HCT116 (cell line): Measurements from ENCODE around the gene CDKL2. TPM values are rescaled to one million over a fixed set of nuclear protein-coding genes. Genes with fewer than 3 reads are reported as not detected.

ENCODE experiments used
- ATAC-seq: fragments of 200-7000 bp; cut with Tn5 transposase; 2 replicates; pipeline ENCODE4 v1.9.1; 2020; ENCODE audit warnings: mild to moderate bottlenecking, moderate library complexity
- BruUV-seq: library from RNA; stranded (reverse); fragments of 400-500 nt; replicated peaks from 2 replicates; lab custom pipeline; 2021; lab: Mats Ljungman, UMichigan
- CTCF ChIA-PET: fragments of 300-600 bp; sonication (Branson Sonifier 250); formaldehyde crosslinking; loops from one replicate; lab custom pipeline; 2021; ENCODE audit warnings: antibody characterized with exemption; lab: Charles Lee
- POLR2A ChIA-PET: fragments of 300-600, 350-600 bp; sonication (Branson Sonifier 250); formaldehyde crosslinking; loops from one replicate; lab custom pipeline; 2021; ENCODE audit warnings: antibody characterized with exemption; lab: Charles Lee
- RAD21 ChIA-PET, 2 experiments: fragments of 300-600 bp; sonication (Branson Sonifier 250); formaldehyde crosslinking; loops; one replicate each; lab custom pipeline; 2023; ENCODE audit warnings: low total read pairs in 2 of 2; ENCODE audit not compliant: uncharacterized antibody in 2 of 2, unreplicated experiment in 2 of 2, low non-redundant PET in 1 of 2; lab: Charles Lee
- DNase-seq: peaks from one replicate; pipeline ENCODE4 v3.0.0-alpha.2; 2010; ENCODE audit warnings: low read depth, low spot score
- H2AFZ ChIP-seq: fragments of 200-600 bp; shearing (Covaris generic), sonication (generic); 2 replicates; pipeline ENCODE4 v1.6.1; 2017; ENCODE audit warnings: low read depth, mixed run types, mixed read lengths, antibody characterized with exemption, low read length; ENCODE audit not compliant: poor library complexity, severe bottlenecking
- H3K27ac ChIP-seq: 2 replicates; pipeline ENCODE4 v1.5.1; 2012; ENCODE audit warnings: low read depth, low read length
- H3K27me3 ChIP-seq: fragments of 200-600 bp; sonication (generic); 2 replicates; pipeline ENCODE4 v1.6.1; 2016; ENCODE audit warnings: mixed run types, low read length, mixed read lengths; ENCODE audit not compliant: insufficient read depth
- H3K36me3 ChIP-seq, 2 experiments: fragments of 200-500 bp in 1 of 2; fragments of 200-600 bp in 1 of 2; sonication (Bioruptor generic) in 1 of 2; sonication (generic) in 1 of 2; 2 replicates each; pipeline versions ENCODE4 v1.5.1 to v1.6.1; 2014 to 2016; ENCODE audit warnings: low read length in 2 of 2, inconsistent platforms in 1 of 2, mixed read lengths in 1 of 2, mixed run types in 1 of 2; ENCODE audit not compliant: insufficient read depth in 2 of 2, control insufficient read depth in 1 of 2
- H3K4me1 ChIP-seq, 2 experiments: fragments of 200-600 bp in 1 of 2; sonication (generic) in 1 of 2; 2 replicates each; pipeline versions ENCODE4 v1.5.1 to v1.6.1; 2012 to 2017; ENCODE audit warnings: low read length in 2 of 2, inconsistent platforms in 1 of 2, mild to moderate bottlenecking in 1 of 2, mixed read lengths in 1 of 2, mixed run types in 1 of 2, moderate library complexity in 1 of 2; ENCODE audit not compliant: insufficient read depth in 2 of 2, control insufficient read depth in 1 of 2
- H3K4me2 ChIP-seq: fragments of 200-600 bp; sonication (generic); 2 replicates; pipeline ENCODE4 v1.6.1; 2017; ENCODE audit warnings: mixed run types, low read length, mixed read lengths
- H3K4me3 ChIP-seq, 2 experiments: fragments of 200-600 bp in 1 of 2; sonication (generic) in 1 of 2; replicated peaks in 1 of 2; 2 replicates each; pipeline ENCODE4 v1.5.1; 2011 to 2016; ENCODE audit warnings: low read length in 2 of 2, control low read depth in 1 of 2, low read depth in 1 of 2, mild to moderate bottlenecking in 1 of 2, mixed read lengths in 1 of 2, mixed run types in 1 of 2
- H3K79me2 ChIP-seq: fragments of 200-600 bp; sonication (generic); 2 replicates; pipeline ENCODE4 v1.6.1; 2017; ENCODE audit warnings: mild to moderate bottlenecking, mixed run types, low read length, moderate library complexity, mixed read lengths; ENCODE audit not compliant: insufficient read depth
- H3K9ac ChIP-seq: fragments of 200-600 bp; sonication (generic); 2 replicates; pipeline ENCODE4 v1.6.1; 2016; ENCODE audit warnings: low read length, mixed read lengths
- H3K9me2 ChIP-seq: fragments of 200-600 bp; sonication (generic), shearing (Covaris generic); 2 replicates; pipeline ENCODE4 v1.6.1; 2017; ENCODE audit warnings: mixed run types, mild to moderate bottlenecking, moderate library complexity; ENCODE audit not compliant: insufficient read depth
- H3K9me3 ChIP-seq, 2 experiments: fragments of 200-500 bp in 1 of 2; fragments of 200-600 bp in 1 of 2; sonication (Bioruptor generic) in 1 of 2; sonication (generic) in 1 of 2; 2 replicates each; pipeline ENCODE4 v1.6.1; 2014 to 2017; ENCODE audit warnings: low read length in 2 of 2, mixed read lengths in 2 of 2, inconsistent platforms in 1 of 2, low read depth in 1 of 2, mild to moderate bottlenecking in 1 of 2, mixed run types in 1 of 2, moderate library complexity in 1 of 2; ENCODE audit not compliant: control insufficient read depth in 1 of 2, insufficient read depth in 1 of 2
- H4K20me1 ChIP-seq: fragments of 200-600 bp; sonication (generic), shearing (Covaris generic); 2 replicates; pipeline ENCODE4 v1.6.1; 2017; ENCODE audit warnings: mixed run types, mild to moderate bottlenecking, moderate library complexity; ENCODE audit not compliant: insufficient read depth
- CBX3 ChIP-seq: IDR thresholded peaks from 2 replicates; pipeline ENCODE4 v1.6.1; 2012; ENCODE audit warnings: low read depth
- CEBPB ChIP-seq: IDR thresholded peaks from 2 replicates; pipeline ENCODE4 v1.6.1; 2012; ENCODE audit warnings: low read depth
- EGR1 ChIP-seq: IDR thresholded peaks from 2 replicates; pipeline ENCODE4 v1.6.1; 2012; ENCODE audit warnings: low read depth
- EZH2 ChIP-seq: fragments of 200-600 bp; sonication (generic); IDR thresholded peaks from 2 replicates; pipeline ENCODE4 v1.6.1; 2017; ENCODE audit warnings: antibody characterized with exemption, mixed run types
- EZH2phosphoT487 ChIP-seq: fragments of 200-600 bp; IDR thresholded peaks from 2 replicates; pipeline ENCODE4 v1.6.1; 2018; ENCODE audit warnings: antibody characterized with exemption, borderline replicate concordance
- FOSL1 ChIP-seq: IDR thresholded peaks from 2 replicates; pipeline ENCODE4 v1.6.1; 2012; ENCODE audit warnings: low read depth
- JUND ChIP-seq: IDR thresholded peaks from 2 replicates; pipeline ENCODE4 v1.6.1; 2012
- POLR2A ChIP-seq: IDR thresholded peaks from 2 replicates; pipeline ENCODE4 v1.7.0; 2011; ENCODE audit warnings: borderline replicate concordance; ENCODE audit not compliant: insufficient read depth, insufficient read length; ENCODE audit errors: extremely low read depth
- POLR2AphosphoS5 ChIP-seq: IDR thresholded peaks from 2 replicates; pipeline ENCODE4 v1.6.1; 2011; ENCODE audit warnings: mild to moderate bottlenecking, low read depth, low read length, moderate library complexity
- RAD21 ChIP-seq: IDR thresholded peaks from 2 replicates; pipeline ENCODE4 v1.6.1; 2012; ENCODE audit warnings: low read depth, mild to moderate bottlenecking
- SIN3A ChIP-seq: IDR thresholded peaks from 2 replicates; pipeline ENCODE4 v1.6.1; 2012; ENCODE audit warnings: low read depth
- SP1 ChIP-seq: IDR thresholded peaks from 2 replicates; pipeline ENCODE4 v1.6.1; 2012; ENCODE audit warnings: low read depth
- SRF ChIP-seq: IDR thresholded peaks from 2 replicates; pipeline ENCODE4 v1.6.1; 2012; ENCODE audit warnings: low read depth
- TCF7L2 ChIP-seq: IDR thresholded peaks from 2 replicates; pipeline ENCODE4 v1.7.0; 2011; ENCODE audit warnings: borderline replicate concordance, inconsistent platforms; ENCODE audit not compliant: insufficient read depth, insufficient read length; ENCODE audit errors: extremely low read depth
- ZNF274 ChIP-seq: fragments of 200-500 bp; sonication (Bioruptor generic); IDR thresholded peaks from 2 replicates; pipeline ENCODE4 v1.6.1; 2014; ENCODE audit warnings: mild to moderate bottlenecking, low read depth, low read length, inconsistent platforms
- intact Hi-C: fragments of 100-400 bp; cut with micrococcal nuclease; formaldehyde crosslinking; loops from 2 replicates; pipeline ENCODE4 v1.10.0; 2022
- total RNA-seq: library from RNA; stranded (reverse); gene quantifications from one replicate; pipeline ENCODE4 v1.2.1, GENCODE V29; 2021; ENCODE audit not compliant: unreplicated experiment
- TF ChIP-seq, protein P1 (sequence below): IDR thresholded peaks from 2 replicates; pipeline ENCODE4 v1.6.1; 2012
- TF ChIP-seq, protein P2 (sequence below): IDR thresholded peaks from 2 replicates; pipeline ENCODE4 v1.6.1; 2011; ENCODE audit warnings: mild to moderate bottlenecking, low read length, moderate library complexity; ENCODE audit not compliant: insufficient replicate concordance; ENCODE audit errors: extremely low read depth
- TF ChIP-seq, protein P3 (sequence below): IDR thresholded peaks from 2 replicates; pipeline ENCODE4 v1.6.1; 2012
- TF ChIP-seq, protein P4 (sequence below), 3 experiments: fragments of 200-600 bp in 1 of 3; sonication (generic) in 1 of 3; IDR thresholded peaks in 2 of 3; conservative IDR thresholded peaks in 1 of 3; 2 replicates each; pipeline ENCODE4 v1.5.1; 2012 to 2017; ENCODE audit warnings: low read depth in 2 of 3, low read length in 2 of 3, antibody characterized with exemption in 1 of 3, borderline replicate concordance in 1 of 3, control low read depth in 1 of 3, mild to moderate bottlenecking in 1 of 3, mixed read lengths in 1 of 3, mixed run types in 1 of 3, moderate library complexity in 1 of 3; ENCODE audit not compliant: insufficient read depth in 1 of 3
- TF ChIP-seq, protein P5 (sequence below): IDR thresholded peaks from 2 replicates; pipeline ENCODE4 v1.6.1; 2012; ENCODE audit warnings: low read depth

CDKL2 gene
- total RNA-seq, 1 experiment from 2014 or later, result 1.2 TPM

DNA sequence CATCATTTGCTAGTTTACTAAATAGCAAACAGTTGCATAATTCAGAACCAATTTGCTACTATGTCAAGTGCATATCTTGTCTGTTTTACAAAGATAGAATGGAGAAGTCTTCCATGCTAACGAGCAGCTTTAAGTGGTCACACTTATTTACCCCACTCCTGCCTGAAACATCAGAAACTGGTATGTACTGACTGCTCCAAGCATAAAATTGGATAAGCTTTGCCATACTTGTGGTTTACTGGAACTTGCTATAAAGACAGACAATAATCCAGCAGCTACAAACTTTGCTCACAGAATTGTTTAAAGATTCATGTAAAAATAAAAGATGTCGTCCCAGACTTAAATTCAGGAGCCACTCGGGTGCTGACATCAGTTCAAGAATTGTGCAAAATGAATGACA lies 13.3 kb upstream of the CDKL2 start:
- Histone ChIP-seq H3K4me2 (no peak overlapping the region), H2AFZ (no peak overlapping the region), H3K36me3 (peaks cover 44 to 49% of the 10 kb centered on the region in 2 experiments), H3K9me3 (no peaks in the 10 kb centered on the region), H3K79me2 (peaks cover 21% of the 10 kb centered on the region), H3K9ac (no peak overlapping the region), H4K20me1 (no peaks in the 10 kb centered on the region), H3K4me1 (no peaks in the 10 kb centered on the region), H3K27me3 (no peaks in the 10 kb centered on the region), H3K27ac (no peak overlapping the region), H3K4me3 (no peak overlapping the region), H3K9me2 (no peaks in the 10 kb centered on the region)
- intact Hi-C loops, result no loop called here
- no peak for DNase-seq
- ChIA-PET RAD21 (no interaction called here), CTCF (no interaction called here), POLR2A (no interaction called here)
- BruUV-seq, result no TSS peak
- ATAC-seq, result no peak
- TF ChIP-seq, protein P1, sequence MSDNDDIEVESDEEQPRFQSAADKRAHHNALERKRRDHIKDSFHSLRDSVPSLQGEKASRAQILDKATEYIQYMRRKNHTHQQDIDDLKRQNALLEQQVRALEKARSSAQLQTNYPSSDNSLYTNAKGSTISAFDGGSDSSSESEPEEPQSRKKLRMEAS, result no peak
- TF ChIP-seq EZH2phosphoT487, result no peak
- TF ChIP-seq SIN3A, result no peak
- TF ChIP-seq SP1, result no peak
- no peak for TF ChIP-seq RAD21
- TF ChIP-seq, protein P2, sequence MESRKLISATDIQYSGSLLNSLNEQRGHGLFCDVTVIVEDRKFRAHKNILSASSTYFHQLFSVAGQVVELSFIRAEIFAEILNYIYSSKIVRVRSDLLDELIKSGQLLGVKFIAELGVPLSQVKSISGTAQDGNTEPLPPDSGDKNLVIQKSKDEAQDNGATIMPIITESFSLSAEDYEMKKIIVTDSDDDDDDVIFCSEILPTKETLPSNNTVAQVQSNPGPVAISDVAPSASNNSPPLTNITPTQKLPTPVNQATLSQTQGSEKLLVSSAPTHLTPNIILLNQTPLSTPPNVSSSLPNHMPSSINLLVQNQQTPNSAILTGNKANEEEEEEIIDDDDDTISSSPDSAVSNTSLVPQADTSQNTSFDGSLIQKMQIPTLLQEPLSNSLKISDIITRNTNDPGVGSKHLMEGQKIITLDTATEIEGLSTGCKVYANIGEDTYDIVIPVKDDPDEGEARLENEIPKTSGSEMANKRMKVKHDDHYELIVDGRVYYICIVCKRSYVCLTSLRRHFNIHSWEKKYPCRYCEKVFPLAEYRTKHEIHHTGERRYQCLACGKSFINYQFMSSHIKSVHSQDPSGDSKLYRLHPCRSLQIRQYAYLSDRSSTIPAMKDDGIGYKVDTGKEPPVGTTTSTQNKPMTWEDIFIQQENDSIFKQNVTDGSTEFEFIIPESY, result no peak
- TF ChIP-seq, protein P3, sequence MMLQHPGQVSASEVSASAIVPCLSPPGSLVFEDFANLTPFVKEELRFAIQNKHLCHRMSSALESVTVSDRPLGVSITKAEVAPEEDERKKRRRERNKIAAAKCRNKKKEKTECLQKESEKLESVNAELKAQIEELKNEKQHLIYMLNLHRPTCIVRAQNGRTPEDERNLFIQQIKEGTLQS, result no peak
- TF ChIP-seq, protein P4, sequence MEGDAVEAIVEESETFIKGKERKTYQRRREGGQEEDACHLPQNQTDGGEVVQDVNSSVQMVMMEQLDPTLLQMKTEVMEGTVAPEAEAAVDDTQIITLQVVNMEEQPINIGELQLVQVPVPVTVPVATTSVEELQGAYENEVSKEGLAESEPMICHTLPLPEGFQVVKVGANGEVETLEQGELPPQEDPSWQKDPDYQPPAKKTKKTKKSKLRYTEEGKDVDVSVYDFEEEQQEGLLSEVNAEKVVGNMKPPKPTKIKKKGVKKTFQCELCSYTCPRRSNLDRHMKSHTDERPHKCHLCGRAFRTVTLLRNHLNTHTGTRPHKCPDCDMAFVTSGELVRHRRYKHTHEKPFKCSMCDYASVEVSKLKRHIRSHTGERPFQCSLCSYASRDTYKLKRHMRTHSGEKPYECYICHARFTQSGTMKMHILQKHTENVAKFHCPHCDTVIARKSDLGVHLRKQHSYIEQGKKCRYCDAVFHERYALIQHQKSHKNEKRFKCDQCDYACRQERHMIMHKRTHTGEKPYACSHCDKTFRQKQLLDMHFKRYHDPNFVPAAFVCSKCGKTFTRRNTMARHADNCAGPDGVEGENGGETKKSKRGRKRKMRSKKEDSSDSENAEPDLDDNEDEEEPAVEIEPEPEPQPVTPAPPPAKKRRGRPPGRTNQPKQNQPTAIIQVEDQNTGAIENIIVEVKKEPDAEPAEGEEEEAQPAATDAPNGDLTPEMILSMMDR (IDR thresholded peaks at IDR 0.05 in 2 of 3, conservative IDR thresholded peaks at IDR 0.05 in 1 of 3; ENCODE audit: borderline replicate concordance in 1 of 3, insufficient read depth in 1 of 3, low read depth in 2 of 3, low read length in 2 of 3), result no peak
- no peak for TF ChIP-seq JUND
- no peak for TF ChIP-seq TCF7L2
- no peak for TF ChIP-seq ZNF274
- TF ChIP-seq EZH2, result no peak
- TF ChIP-seq SRF, result no peak
- no peak for TF ChIP-seq CBX3
- no peak for TF ChIP-seq POLR2A
- no peak for TF ChIP-seq CEBPB
- TF ChIP-seq, protein P5, sequence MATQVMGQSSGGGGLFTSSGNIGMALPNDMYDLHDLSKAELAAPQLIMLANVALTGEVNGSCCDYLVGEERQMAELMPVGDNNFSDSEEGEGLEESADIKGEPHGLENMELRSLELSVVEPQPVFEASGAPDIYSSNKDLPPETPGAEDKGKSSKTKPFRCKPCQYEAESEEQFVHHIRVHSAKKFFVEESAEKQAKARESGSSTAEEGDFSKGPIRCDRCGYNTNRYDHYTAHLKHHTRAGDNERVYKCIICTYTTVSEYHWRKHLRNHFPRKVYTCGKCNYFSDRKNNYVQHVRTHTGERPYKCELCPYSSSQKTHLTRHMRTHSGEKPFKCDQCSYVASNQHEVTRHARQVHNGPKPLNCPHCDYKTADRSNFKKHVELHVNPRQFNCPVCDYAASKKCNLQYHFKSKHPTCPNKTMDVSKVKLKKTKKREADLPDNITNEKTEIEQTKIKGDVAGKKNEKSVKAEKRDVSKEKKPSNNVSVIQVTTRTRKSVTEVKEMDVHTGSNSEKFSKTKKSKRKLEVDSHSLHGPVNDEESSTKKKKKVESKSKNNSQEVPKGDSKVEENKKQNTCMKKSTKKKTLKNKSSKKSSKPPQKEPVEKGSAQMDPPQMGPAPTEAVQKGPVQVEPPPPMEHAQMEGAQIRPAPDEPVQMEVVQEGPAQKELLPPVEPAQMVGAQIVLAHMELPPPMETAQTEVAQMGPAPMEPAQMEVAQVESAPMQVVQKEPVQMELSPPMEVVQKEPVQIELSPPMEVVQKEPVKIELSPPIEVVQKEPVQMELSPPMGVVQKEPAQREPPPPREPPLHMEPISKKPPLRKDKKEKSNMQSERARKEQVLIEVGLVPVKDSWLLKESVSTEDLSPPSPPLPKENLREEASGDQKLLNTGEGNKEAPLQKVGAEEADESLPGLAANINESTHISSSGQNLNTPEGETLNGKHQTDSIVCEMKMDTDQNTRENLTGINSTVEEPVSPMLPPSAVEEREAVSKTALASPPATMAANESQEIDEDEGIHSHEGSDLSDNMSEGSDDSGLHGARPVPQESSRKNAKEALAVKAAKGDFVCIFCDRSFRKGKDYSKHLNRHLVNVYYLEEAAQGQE, result no peak
- no peak for TF ChIP-seq FOSL1
- no peak for TF ChIP-seq POLR2AphosphoS5
- TF ChIP-seq EGR1, result no peak
- TF ChIP-seq, all 23 proteins: peak for 0
